GM18526 (cell line): Measurements from ENCODE around the gene COMMD1.

Experiments
- POLR2A ChIP-seq: IDR thresholded peaks from 3 replicates; pipeline ENCODE4 v1.6.1; 2011; ENCODE audit not compliant: insufficient read length; ENCODE audit errors: extremely low read depth

The COMMD1 gene

GRCh38 chr2:62089658-62090057 lies 184.2 kb downstream of the COMMD1 start:
- no peak for TF ChIP-seq POLR2A

GRCh38 chr2:62091471-62091870 lies 186.0 kb downstream of the COMMD1 start:
- TF ChIP-seq POLR2A: no peak

DNA sequence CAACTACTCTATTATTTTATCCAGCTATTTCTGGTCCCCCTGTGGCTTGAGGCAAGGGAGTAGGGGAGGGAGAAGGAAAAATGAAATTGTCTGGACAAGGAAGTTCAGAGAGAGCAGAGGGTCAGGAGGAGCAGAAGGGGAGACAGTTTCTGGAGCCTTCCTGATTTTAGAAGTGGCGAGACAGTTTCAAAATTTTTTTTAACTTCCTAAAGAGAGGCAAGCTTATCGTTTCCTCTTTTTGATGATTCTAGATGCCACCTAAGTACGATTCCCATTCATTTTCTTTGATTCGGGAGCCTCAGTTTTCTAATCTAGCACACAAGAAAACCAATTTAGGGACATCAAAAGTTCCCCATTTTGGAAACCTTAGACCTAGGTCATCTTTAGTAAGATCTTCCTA lies 193.6 kb downstream of the COMMD1 start:
- TF ChIP-seq POLR2A: no peak

DNA sequence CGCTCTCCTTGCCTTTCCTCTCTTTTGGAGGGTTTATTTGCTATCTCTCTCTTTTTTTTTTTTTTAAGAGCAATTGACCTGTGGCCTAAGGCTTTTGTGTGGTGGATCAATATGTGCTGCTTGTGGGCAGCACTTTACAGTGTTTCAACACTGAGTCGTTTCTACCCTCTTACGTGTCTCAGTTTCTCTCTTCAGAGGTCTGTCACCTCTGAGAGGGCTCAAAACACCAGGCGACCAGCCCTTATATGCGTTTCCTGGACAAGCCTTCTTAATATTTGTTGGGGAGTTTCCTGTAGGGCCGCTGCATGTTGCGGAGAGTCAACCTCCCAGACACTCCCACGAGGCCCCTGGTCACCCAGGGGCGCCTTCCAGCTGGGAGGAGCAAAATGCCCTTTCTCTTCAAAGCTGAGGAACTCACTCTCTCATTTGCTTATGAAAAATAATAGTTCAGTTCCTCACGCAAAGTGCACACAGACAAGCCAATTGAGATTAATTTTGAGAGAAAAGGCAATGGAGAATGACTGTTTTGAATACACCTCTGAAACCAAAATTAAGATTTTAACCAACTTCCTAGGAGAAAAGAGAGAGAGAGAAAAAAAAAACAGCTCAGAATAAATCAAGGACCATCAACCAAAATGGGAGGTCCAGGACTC lies 194.2 kb downstream of the COMMD1 start:
- peak; percentile 23 for TF ChIP-seq POLR2A

- no peak for TF ChIP-seq POLR2A
These were observed 196.4 kb downstream of the COMMD1 start for GRCh38 chr2:62101886-62102285.

- no peak for TF ChIP-seq POLR2A
These were observed 197.0 kb downstream of the COMMD1 start for GRCh38 chr2:62102402-62102920.

- TF ChIP-seq POLR2A: no peak
These were observed 204.1 kb downstream of the COMMD1 start for GRCh38 chr2:62109554-62109953.

GRCh38 chr2:62110415-62111025 lies 205.0 kb downstream of the COMMD1 start:
- no peak for TF ChIP-seq POLR2A

GRCh38 chr2:62112179-62112578 lies 206.7 kb downstream of the COMMD1 start:
- TF ChIP-seq POLR2A: no peak

DNA sequence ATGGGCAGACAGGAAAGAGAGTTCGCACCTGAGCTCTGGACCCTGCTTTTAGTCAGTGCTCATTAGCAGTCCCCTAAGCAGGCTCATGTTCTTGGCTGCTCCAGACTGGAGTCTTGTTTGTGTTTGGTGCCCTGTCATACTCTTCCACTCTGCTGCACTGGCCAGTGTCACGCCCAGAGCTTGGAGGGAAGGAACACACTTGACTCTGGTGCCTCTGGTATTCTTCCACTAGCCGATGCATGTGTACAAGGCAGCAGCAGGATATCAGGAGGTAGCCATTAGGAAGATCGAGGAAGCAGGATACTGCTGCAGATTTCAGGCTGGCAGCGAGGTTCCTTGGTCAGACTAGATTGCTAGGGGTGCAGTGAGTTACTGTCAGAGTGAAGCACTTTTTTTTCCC lies 209.1 kb downstream of the COMMD1 start:
- TF ChIP-seq POLR2A: no peak

- TF ChIP-seq POLR2A: no peak
These were observed 211.5 kb downstream of the COMMD1 start for GRCh38 chr2:62116983-62117382.

DNA sequence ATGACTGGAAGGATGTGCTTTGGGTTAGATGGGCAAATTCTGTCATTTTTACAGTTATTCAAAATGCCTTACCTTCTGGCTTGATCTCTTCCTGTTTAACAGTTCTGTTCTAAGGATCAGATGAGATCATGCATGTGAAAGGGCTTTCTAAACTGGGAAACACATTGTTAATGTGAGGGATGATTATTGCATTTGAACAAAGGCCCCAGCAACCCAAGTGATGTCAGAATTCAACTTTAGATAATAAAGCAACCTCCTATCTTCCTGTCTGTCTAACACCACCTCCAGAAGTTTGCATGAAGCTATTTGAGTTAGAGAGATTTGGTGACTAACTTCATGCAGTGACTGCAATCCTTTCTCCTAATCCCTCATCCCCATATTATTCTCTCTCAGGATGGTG lies 212.7 kb downstream of the COMMD1 start:
- TF ChIP-seq POLR2A: no peak

GRCh38 chr2:62119311-62119974 lies 214.0 kb downstream of the COMMD1 start:
- no peak for TF ChIP-seq POLR2A

DNA sequence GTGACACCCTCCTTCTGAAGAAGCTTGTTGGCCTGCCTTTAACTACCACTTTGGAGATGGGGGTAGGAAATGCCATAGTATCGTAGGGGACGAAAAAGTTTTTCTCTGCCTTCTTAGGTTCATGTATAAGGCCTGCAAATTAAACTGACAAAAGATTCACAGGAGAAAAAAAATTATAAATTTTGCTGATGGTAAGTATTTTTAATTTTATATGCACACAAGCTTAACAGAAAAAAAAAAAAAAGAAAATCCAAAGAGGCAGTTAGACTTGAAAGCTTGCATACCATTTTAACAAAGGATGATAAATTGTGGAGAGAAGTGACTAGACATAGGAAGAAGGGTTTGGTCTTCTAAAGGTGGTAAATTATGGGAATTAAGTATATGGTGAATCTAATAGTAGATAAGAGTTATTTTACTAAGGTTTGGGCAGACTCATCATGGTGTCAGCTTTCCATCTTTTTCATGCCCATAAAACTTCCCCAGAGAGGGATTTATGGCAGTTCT lies 227.9 kb downstream of the COMMD1 start:
- TF ChIP-seq POLR2A: no peak

DNA sequence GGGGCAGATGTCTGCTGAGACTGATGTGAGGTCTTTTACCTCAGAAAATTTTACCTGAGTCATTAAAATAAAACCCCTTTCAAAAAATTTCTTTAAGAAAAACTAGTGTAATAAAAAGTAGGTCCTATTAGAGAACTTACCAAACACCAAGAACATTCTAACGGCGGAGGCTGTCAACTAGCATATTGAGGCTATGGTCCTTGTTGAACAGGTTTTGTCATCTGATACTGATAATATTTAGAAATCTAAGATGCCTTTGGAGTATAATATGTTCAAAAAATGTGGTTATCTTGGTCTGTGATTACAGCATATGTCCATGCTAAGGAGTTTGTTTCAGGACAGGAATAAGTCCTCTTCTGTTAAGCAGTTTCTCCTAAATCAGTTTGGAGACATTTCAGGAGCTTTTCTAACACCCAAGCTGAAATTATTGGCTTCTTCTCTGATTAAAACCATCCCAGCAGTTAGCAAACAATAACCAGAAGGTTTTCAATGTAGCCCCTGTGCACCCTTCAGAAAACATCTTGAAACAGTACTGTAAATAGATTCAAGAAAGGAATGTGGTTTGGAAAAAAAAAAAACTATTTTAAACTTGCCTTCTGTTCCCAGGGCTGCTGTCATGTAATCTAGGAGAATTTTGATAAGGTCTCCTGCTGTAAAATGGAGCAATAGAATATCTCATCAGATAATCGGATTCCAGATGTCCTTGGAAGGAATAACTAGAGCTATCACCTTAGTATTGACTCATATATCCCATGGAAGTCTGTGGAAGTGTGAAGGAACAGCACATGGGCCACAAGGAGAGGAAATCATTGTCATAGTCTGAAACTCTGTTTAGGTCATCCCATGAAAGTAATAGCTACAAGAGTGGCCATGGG lies 231.7 kb downstream of the COMMD1 start:
- no peak for TF ChIP-seq POLR2A
